ENCODE results near the gene CITED1. TPM values are rescaled to one million over a fixed set of nuclear protein-coding genes. Genes with fewer than 3 reads are reported as not detected.

CITED1 gene
- total RNA-seq, 2 donors from 2014 or later: not detected

DNA sequence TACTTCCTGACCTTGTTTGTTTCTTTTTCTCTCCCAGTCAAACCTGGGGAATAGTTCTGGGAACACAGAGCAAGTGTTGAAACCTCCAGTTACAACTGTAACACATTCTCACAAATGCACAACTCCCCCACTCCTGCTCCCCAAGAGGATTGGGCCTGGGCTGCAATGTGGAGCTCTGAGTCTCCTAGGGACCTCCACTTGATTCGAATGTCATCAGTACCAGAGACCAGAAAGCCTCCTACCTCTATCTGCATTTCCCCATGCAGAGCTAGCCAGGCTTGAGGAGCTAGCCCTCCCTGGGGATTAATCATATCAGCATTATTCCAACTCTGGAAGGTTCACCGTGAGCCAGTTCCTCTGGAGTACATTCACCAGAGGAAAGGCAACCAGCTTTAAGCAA, 41.7 kb upstream of the CITED1 start:
- Histone ChIP-seq H3K4me3 (no peak overlapping the region), H3K36me3 (no peaks in the 10 kb centered on the region), H3K4me1 (no peaks in the 10 kb centered on the region), H3K27me3 (no peaks in the 10 kb centered on the region), H3K27ac (no peak overlapping the region), H3K9ac (ENCODE audit: low read depth in 2 of 2, low read length in 2 of 2) (no peak overlapping the region), H3K9me3 (no peaks in the 10 kb centered on the region)
- no peak for DNase-seq
- TF ChIP-seq, protein P1, sequence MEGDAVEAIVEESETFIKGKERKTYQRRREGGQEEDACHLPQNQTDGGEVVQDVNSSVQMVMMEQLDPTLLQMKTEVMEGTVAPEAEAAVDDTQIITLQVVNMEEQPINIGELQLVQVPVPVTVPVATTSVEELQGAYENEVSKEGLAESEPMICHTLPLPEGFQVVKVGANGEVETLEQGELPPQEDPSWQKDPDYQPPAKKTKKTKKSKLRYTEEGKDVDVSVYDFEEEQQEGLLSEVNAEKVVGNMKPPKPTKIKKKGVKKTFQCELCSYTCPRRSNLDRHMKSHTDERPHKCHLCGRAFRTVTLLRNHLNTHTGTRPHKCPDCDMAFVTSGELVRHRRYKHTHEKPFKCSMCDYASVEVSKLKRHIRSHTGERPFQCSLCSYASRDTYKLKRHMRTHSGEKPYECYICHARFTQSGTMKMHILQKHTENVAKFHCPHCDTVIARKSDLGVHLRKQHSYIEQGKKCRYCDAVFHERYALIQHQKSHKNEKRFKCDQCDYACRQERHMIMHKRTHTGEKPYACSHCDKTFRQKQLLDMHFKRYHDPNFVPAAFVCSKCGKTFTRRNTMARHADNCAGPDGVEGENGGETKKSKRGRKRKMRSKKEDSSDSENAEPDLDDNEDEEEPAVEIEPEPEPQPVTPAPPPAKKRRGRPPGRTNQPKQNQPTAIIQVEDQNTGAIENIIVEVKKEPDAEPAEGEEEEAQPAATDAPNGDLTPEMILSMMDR (IDR thresholded peaks at IDR 0.05): no peak
- intact Hi-C loops (cut with DNase I): no loop called here

DNA sequence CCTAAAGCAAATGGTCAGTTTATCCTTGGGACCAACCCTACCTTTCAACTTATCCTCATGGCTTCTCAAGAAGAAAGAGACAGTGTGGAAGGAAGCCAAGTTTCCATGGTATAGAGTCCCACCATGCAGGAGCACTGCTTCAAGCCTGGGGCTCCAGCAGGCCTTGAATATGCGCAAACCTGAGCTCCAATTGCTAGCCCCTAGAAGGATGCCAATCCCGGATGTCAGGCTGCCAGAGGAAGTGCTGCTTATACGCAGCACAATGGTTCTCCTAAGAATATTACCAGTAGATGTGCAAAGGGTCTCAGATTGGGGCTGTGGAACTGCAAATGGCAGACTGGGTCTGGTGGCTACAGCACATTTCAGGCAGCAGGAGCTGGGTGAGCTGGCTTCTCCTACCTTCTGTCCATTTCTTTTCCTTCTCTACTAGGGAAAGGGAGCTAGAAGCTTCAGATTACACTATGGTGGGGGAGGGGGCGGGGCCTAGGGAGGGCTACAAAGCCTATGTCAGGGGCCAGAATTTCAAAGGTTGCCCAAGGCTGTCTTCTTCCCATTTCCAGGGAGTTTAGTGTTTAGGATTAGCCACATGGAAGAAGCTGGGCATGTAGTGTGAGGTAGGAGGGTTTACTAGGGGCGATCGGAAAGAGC, 40.7 kb upstream of the CITED1 start:
- Histone ChIP-seq H3K9ac (ENCODE audit: low read depth in 2 of 2, low read length in 2 of 2) (no peak overlapping the region), H3K4me1 (no peaks in the 10 kb centered on the region), H3K27me3 (no peaks in the 10 kb centered on the region), H3K4me3 (no peak overlapping the region), H3K9me3 (no peaks in the 10 kb centered on the region), H3K27ac (no peak overlapping the region), H3K36me3 (no peaks in the 10 kb centered on the region)
- intact Hi-C loops (cut with DNase I): no loop called here
- TF ChIP-seq, protein P1 (IDR thresholded peaks at IDR 0.05): no peak
- DNase-seq: no peak

DNA sequence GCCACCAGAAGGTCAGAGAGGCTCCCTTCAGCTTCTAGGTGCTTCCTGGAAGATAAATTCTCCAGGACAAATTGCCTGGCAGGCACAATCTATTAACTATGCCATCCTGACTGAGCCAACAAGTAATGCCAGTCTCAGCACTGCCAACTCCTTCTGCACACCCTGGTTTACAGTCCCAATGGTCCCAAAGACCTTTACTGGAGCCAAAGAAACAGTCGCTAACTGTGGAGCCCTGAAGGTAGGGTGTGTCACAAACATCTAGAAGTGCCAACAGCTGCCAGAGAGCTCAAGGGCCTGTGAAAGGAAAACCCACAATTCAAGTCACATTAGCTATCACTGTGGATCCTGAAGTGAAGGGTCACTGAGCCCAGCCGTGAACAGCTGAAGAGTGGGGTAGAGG, 34.9 kb upstream of the CITED1 start:
- TF ChIP-seq, protein P1 (IDR thresholded peaks at IDR 0.05): no peak
- intact Hi-C loops (cut with DNase I): no loop called here

DNA sequence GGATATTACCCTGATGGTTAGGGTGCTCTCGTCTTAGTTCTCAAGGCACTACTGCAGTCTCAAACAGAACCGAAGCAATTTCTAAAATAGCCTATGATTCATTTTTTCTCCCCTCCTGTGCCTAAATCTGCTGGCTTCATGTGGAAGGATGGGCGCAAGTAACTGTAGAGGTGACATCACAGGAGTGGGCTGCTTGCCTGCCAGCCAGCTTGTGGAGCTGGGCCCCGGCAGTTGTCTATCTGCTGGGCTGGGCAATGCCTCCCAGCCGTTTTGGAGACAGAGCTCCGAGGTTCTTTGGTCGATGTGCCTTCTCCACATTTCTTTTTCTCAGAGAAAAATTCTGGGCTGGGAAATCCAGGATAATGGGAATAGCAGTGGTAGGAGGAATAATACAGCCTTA, 34.3 kb upstream of the CITED1 start:
- no peaks in the 10 kb centered on the region for H3K27me3 ChIP-seq
- H3K36me3 ChIP-seq: no peaks in the 10 kb centered on the region
- DNase-seq: no peak
- TF ChIP-seq, protein P1 (IDR thresholded peaks at IDR 0.05): no peak
- no peaks in the 10 kb centered on the region for H3K4me1 ChIP-seq
- no peak overlapping the region for H3K9ac ChIP-seq (ENCODE audit: low read depth in 2 of 2, low read length in 2 of 2)
- H3K4me3 ChIP-seq: no peak overlapping the region
- no peaks in the 10 kb centered on the region for H3K9me3 ChIP-seq
- no peak overlapping the region for H3K27ac ChIP-seq
- intact Hi-C loops (cut with DNase I): no loop called here

More for the DNA sequence above, 34.9 kb upstream of the CITED1 start:
- Histone ChIP-seq H3K4me1 (no peaks in the 10 kb centered on the region), H3K36me3 (no peaks in the 10 kb centered on the region), H3K9ac (ENCODE audit: low read depth in 2 of 2, low read length in 2 of 2) (no peak overlapping the region), H3K27ac (no peak overlapping the region), H3K4me3 (no peak overlapping the region), H3K9me3 (no peaks in the 10 kb centered on the region), H3K27me3 (no peaks in the 10 kb centered on the region)
- DNase-seq: no peak

DNA sequence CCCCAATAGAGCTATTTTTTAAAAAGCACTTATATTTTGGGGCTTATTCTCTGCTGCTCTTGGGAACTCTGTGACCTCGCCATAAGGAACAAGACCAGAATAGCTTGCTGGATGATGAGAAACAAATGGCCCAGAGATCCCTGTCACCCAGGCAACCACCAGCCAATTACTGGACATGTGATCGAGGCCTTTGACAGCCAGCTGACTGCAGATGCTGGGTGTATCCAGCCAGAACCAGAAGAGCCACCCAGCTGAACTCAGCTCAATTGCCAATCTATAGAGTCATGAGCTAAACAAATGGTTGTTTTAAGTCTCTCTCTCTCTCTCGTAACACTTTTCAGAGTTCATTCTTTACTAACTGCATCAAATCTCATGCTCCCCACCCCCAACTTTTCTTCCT, 24.4 kb upstream of the CITED1 start:
- no peaks in the 10 kb centered on the region for H3K4me1 ChIP-seq

More for the DNA sequence above, 24.4 kb upstream of the CITED1 start:
- Histone ChIP-seq H3K9me3 (no peaks in the 10 kb centered on the region), H3K27me3 (no peaks in the 10 kb centered on the region), H3K9ac (ENCODE audit: low read depth in 2 of 2, low read length in 2 of 2) (no peak overlapping the region), H3K27ac (no peak overlapping the region), H3K36me3 (no peaks in the 10 kb centered on the region), H3K4me3 (no peak overlapping the region)
- intact Hi-C loops (cut with DNase I): no loop called here
- TF ChIP-seq, protein P1 (IDR thresholded peaks at IDR 0.05): no peak
- no peak for DNase-seq

Measured in colonic mucosa (tissue), 4 donors.